Kidney tubule cell (primary cell): Measurements from ENCODE around the gene VKORC1L1.
A peak's percentile ranks its signal among the peaks of the same experiment; 100 is the strongest.
"Not testable (repeated sequence)": the region's sequence is repeated elsewhere in the genome, so short reads cannot be mapped to it uniquely, and the experiment has no call there.

Experiments
- DNase-seq: peaks from one replicate; pipeline ENCODE4 v3.0.0-alpha.2; 2018; ENCODE audit warnings: low spot score

Gene VKORC1L1

GRCh38 chr7:65872776-65873581, at the start of gene VKORC1L1:
Gene VKORC1L1, plus strand, starts transcription at chr7:65873074. Its CDS starts 298 bp downstream, at chr7:65873372.
- peak; percentile 95 for DNase-seq

- DNase-seq = no peak
Measured at GRCh38 chr7:65827366-65827765, 45.5 kb upstream of the VKORC1L1 start.

GRCh38 chr7:65832281-65832680, 40.6 kb upstream of the VKORC1L1 start:
- peak; percentile 23 for DNase-seq

- not testable (repeated sequence) for DNase-seq
Measured at GRCh38 chr7:65836684-65837083, 36.2 kb upstream of the VKORC1L1 start.

- DNase-seq = peak; percentile 17
Measured at GRCh38 chr7:65837541-65837956, 35.3 kb upstream of the VKORC1L1 start.

- DNase-seq = no peak
Measured at GRCh38 chr7:65839846-65840245, 33.0 kb upstream of the VKORC1L1 start.

- DNase-seq = no peak
Measured at GRCh38 chr7:65840446-65840845, 32.4 kb upstream of the VKORC1L1 start.

GRCh38 chr7:65843616-65844015, 29.3 kb upstream of the VKORC1L1 start:
- not testable (repeated sequence) for DNase-seq

GRCh38 chr7:65846008-65846570, 26.8 kb upstream of the VKORC1L1 start:
- DNase-seq = no peak

GRCh38 chr7:65853426-65853825, 19.4 kb upstream of the VKORC1L1 start:
- DNase-seq = not testable (repeated sequence)

- DNase-seq = not testable (repeated sequence)
Measured at GRCh38 chr7:65853892-65854291, 19.0 kb upstream of the VKORC1L1 start.

GRCh38 chr7:65857321-65857894, 15.5 kb upstream of the VKORC1L1 start:
- DNase-seq = not testable (repeated sequence)

- DNase-seq = not testable (repeated sequence)
Measured at GRCh38 chr7:65858660-65859059, 14.2 kb upstream of the VKORC1L1 start.

- not testable (repeated sequence) for DNase-seq
Measured at GRCh38 chr7:65866244-65866643, 6.6 kb upstream of the VKORC1L1 start.

- not testable (repeated sequence) for DNase-seq
Measured at GRCh38 chr7:65867681-65868080, 5.2 kb upstream of the VKORC1L1 start.

GRCh38 chr7:65869312-65869711, 3.6 kb upstream of the VKORC1L1 start:
- DNase-seq = peak; percentile 58

GRCh38 chr7:65871451-65871850, 1.4 kb upstream of the VKORC1L1 start:
- DNase-seq = peak; percentile 11

GRCh38 chr7:65873582-65874193, 814 bp downstream of the VKORC1L1 start:
- DNase-seq = peak; percentile 33

GRCh38 chr7:65875715-65876114, 2.8 kb downstream of the VKORC1L1 start:
- not testable (repeated sequence) for DNase-seq

- not testable (repeated sequence) for DNase-seq
Measured at GRCh38 chr7:65879292-65880153, 6.6 kb downstream of the VKORC1L1 start.

- DNase-seq = peak; percentile 26
Measured at GRCh38 chr7:65880242-65880641, 7.4 kb downstream of the VKORC1L1 start.

- not testable (repeated sequence) for DNase-seq
Measured at GRCh38 chr7:65884983-65885382, 12.1 kb downstream of the VKORC1L1 start.
